ENCODE measurements around the gene LNX1. TPM values are rescaled to one million over a fixed set of nuclear protein-coding genes. Genes with fewer than 3 reads are reported as not detected.

LNX1 gene
- total RNA-seq, 4 donors from 2014 or later: 21.7 to 47.2 (median 36.2) TPM

- no peaks in the 10 kb centered on the region for H3K4me1 ChIP-seq
- WGBS: 100% methylated on average over 1 of the region's 1 CpG
- H3K9me3 ChIP-seq: no peaks in the 10 kb centered on the region
- no peak for TF ChIP-seq EP300 (IDR thresholded peaks at IDR 0.05)
- TF ChIP-seq POLR2A (IDR thresholded peaks at IDR 0.05): no peak
- TF ChIP-seq CTCF (IDR thresholded peaks at IDR 0.05): no peak
- TF ChIP-seq POLR2AphosphoS5 (IDR thresholded peaks at IDR 0.05): no peak
- no peak overlapping the region for H3K27ac ChIP-seq
- no peak for DNase-seq (ENCODE audit: low spot score in 2 of 2)
- no peak overlapping the region for H3K4me3 ChIP-seq
- peaks cover 45% of the 10 kb centered on the region for H3K36me3 ChIP-seq
- H3K27me3 ChIP-seq: no peaks in the 10 kb centered on the region
Observed at GRCh38 chr4:53441564-53441963, 149.7 kb downstream of the LNX1 start.

- Histone ChIP-seq H3K4me3 (no peak overlapping the region), H3K4me1 (no peaks in the 10 kb centered on the region), H3K36me3 (peaks cover 28% of the 10 kb centered on the region), H3K27ac (no peak overlapping the region), H3K9me3 (no peaks in the 10 kb centered on the region), H3K27me3 (no peaks in the 10 kb centered on the region)
- no peak for DNase-seq (ENCODE audit: low spot score in 2 of 2)
- WGBS: 65% methylated on average over 1 of the region's 1 CpG
- TF ChIP-seq POLR2AphosphoS5 (IDR thresholded peaks at IDR 0.05) (no peak), POLR2A (IDR thresholded peaks at IDR 0.05) (no peak), EP300 (IDR thresholded peaks at IDR 0.05) (no peak), CTCF (IDR thresholded peaks at IDR 0.05) (no peak)
Observed at GRCh38 chr4:53436251-53436650, 155.0 kb downstream of the LNX1 start.

GRCh38 chr4:53432528-53433424 lies 158.5 kb downstream of the LNX1 start:
- peaks cover 54% of the 10 kb centered on the region for H3K36me3 ChIP-seq
- no peaks in the 10 kb centered on the region for H3K27me3 ChIP-seq
- TF ChIP-seq POLR2A (IDR thresholded peaks at IDR 0.05) (no peak), CTCF (IDR thresholded peaks at IDR 0.05) (no peak), EP300 (IDR thresholded peaks at IDR 0.05) (no peak), POLR2AphosphoS5 (IDR thresholded peaks at IDR 0.05) (no peak)
- no peak for DNase-seq (ENCODE audit: low spot score in 2 of 2)
- no peaks in the 10 kb centered on the region for H3K4me1 ChIP-seq
- no peak overlapping the region for H3K4me3 ChIP-seq
- no peaks in the 10 kb centered on the region for H3K9me3 ChIP-seq
- WGBS: 94% methylated on average over 4 of the region's 4 CpGs
- no peak overlapping the region for H3K27ac ChIP-seq

GRCh38 chr4:53431052-53431451 lies 160.2 kb downstream of the LNX1 start:
- Histone ChIP-seq H3K9me3 (no peaks in the 10 kb centered on the region), H3K27ac (no peak overlapping the region), H3K4me1 (no peaks in the 10 kb centered on the region), H3K36me3 (peaks cover 51% of the 10 kb centered on the region), H3K27me3 (no peaks in the 10 kb centered on the region), H3K4me3 (no peak overlapping the region)
- TF ChIP-seq CTCF (IDR thresholded peaks at IDR 0.05) (no peak), POLR2AphosphoS5 (IDR thresholded peaks at IDR 0.05) (no peak), EP300 (IDR thresholded peaks at IDR 0.05) (no peak), POLR2A (IDR thresholded peaks at IDR 0.05) (no peak)
- no peak for DNase-seq (ENCODE audit: low spot score in 2 of 2)
- 84% methylated on average over 5 of the region's 5 CpGs for WGBS

GRCh38 chr4:53427366-53427765 lies 163.9 kb downstream of the LNX1 start:
- no peaks in the 10 kb centered on the region for H3K27me3 ChIP-seq
- H3K27ac ChIP-seq: no peak overlapping the region
- peaks cover 42% of the 10 kb centered on the region for H3K36me3 ChIP-seq
- DNase-seq (ENCODE audit: low spot score in 2 of 2): no peak
- H3K9me3 ChIP-seq: no peaks in the 10 kb centered on the region
- TF ChIP-seq POLR2AphosphoS5 (IDR thresholded peaks at IDR 0.05): no peak
- no peak for TF ChIP-seq EP300 (IDR thresholded peaks at IDR 0.05)
- no peak for TF ChIP-seq CTCF (IDR thresholded peaks at IDR 0.05)
- no peak for TF ChIP-seq POLR2A (IDR thresholded peaks at IDR 0.05)
- H3K4me1 ChIP-seq: no peaks in the 10 kb centered on the region
- H3K4me3 ChIP-seq: no peak overlapping the region

All from suprapubic skin (tissue), 4 donors.